Tibial nerve (tissue), 4 donors: Measurements from ENCODE around the gene CFAP73.

Source experiments
- EP300 ChIP-seq, 2 donors: sonication (generic); formaldehyde crosslinking; IDR thresholded peaks; one replicate each; pipeline ENCODE4 v1.6.1; 2017; ENCODE audit warnings: antibody characterized with exemption in 2 of 2, mild to moderate bottlenecking in 1 of 2
- POLR2A ChIP-seq, 2 donors: fragments of 450-650 bp; IDR thresholded peaks; one replicate each; pipeline ENCODE4 v1.6.1; 2017; ENCODE audit warnings: antibody characterized with exemption in 2 of 2, mild to moderate bottlenecking in 2 of 2, moderate library complexity in 2 of 2
- TF ChIP-seq, protein P1 (sequence below), 5 experiments: fragments of 200-600 bp in 3 of 5; fragments of 450-650 bp in 2 of 5; sonication (generic) in 3 of 5; IDR thresholded peaks; one replicate each; pipeline ENCODE4 v1.5.1; 2016 to 2019; ENCODE audit warnings: antibody characterized with exemption in 5 of 5, mild to moderate bottlenecking in 3 of 5, moderate library complexity in 2 of 5

- TF ChIP-seq, protein P1, sequence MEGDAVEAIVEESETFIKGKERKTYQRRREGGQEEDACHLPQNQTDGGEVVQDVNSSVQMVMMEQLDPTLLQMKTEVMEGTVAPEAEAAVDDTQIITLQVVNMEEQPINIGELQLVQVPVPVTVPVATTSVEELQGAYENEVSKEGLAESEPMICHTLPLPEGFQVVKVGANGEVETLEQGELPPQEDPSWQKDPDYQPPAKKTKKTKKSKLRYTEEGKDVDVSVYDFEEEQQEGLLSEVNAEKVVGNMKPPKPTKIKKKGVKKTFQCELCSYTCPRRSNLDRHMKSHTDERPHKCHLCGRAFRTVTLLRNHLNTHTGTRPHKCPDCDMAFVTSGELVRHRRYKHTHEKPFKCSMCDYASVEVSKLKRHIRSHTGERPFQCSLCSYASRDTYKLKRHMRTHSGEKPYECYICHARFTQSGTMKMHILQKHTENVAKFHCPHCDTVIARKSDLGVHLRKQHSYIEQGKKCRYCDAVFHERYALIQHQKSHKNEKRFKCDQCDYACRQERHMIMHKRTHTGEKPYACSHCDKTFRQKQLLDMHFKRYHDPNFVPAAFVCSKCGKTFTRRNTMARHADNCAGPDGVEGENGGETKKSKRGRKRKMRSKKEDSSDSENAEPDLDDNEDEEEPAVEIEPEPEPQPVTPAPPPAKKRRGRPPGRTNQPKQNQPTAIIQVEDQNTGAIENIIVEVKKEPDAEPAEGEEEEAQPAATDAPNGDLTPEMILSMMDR (IDR thresholded peaks at IDR 0.05) = no peak
- no peak for TF ChIP-seq POLR2A (IDR thresholded peaks at IDR 0.05)
- no peak for TF ChIP-seq EP300 (IDR thresholded peaks at IDR 0.05)
Observed at GRCh38 chr12:113186033-113186365, 36.5 kb downstream of the CFAP73 start.
